ENCODE measurements around the gene GAB2.

GAB2 gene

DNA sequence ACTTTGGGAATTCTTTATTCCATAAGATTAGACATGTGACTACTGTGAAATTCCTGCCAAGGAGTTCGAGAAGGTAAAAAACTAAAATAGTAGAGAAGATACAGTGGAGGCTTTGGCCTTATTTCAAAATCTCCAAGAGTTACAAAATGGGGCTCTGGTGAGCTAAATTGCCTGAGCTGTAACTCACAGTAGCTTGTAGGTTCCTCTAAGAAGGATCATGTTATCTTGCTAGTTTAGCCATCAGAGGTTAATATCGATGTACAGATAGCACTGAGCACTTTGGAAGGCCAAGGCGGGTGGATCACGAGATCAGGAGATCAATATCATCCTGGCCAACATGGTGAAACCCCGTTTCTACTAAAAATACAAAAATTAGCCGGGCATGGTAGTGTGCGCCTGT is 147.8 kb downstream of the GAB2 start:
- Histone ChIP-seq H3K27ac (ENCODE audit: extremely low read depth, low read depth, low read length) (no peak overlapping the region), H3K9me3 (ENCODE audit: control insufficient read depth, insufficient read depth, low read depth, low read length) (no peaks in the 10 kb centered on the region), H3K4me3 (ENCODE audit: low read depth, low read length) (no peak overlapping the region), H3K36me3 (ENCODE audit: control insufficient read depth in 2 of 2, insufficient read depth in 1 of 2, low read length in 2 of 2) (no peaks in the 10 kb centered on the region), H3K4me1 (ENCODE audit: control insufficient read depth, insufficient read depth, low read length) (no peaks in the 10 kb centered on the region)
- TF ChIP-seq ZNF670 (tag by site-specific recombination; IDR thresholded peaks at IDR 0.05; ENCODE audit: low read depth) (no peak), ZBTB21 (tag by site-specific recombination; IDR thresholded peaks at IDR 0.05) (no peak), ZFP69B (tag by site-specific recombination; IDR thresholded peaks at IDR 0.05) (no peak), SP3 (tag by site-specific recombination; IDR thresholded peaks at IDR 0.05) (no peak), GLIS2 (tag by site-specific recombination; IDR thresholded peaks at IDR 0.05) (no peak), KLF10 (tag by site-specific recombination; IDR thresholded peaks at IDR 0.05) (no peak), WT1 (tag by site-specific recombination; IDR thresholded peaks at IDR 0.05) (no peak), ZNF311 (tag by site-specific recombination; IDR thresholded peaks at IDR 0.05; ENCODE audit: borderline replicate concordance) (no peak)
- TF ChIP-seq, protein P1, sequence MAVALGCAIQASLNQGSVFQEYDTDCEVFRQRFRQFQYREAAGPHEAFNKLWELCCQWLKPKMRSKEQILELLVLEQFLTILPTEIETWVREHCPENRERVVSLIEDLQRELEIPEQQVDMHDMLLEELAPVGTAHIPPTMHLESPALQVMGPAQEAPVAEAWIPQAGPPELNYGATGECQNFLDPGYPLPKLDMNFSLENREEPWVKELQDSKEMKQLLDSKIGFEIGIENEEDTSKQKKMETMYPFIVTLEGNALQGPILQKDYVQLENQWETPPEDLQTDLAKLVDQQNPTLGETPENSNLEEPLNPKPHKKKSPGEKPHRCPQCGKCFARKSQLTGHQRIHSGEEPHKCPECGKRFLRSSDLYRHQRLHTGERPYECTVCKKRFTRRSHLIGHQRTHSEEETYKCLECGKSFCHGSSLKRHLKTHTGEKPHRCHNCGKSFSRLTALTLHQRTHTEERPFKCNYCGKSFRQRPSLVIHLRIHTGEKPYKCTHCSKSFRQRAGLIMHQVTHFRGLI (tag by site-specific recombination; IDR thresholded peaks at IDR 0.05) = no peak
- POLR2A ChIA-PET = no interaction called here
- CTCF ChIA-PET = interaction anchor here (1.3 kb wide), 1 partner anchor 9 kb away, joined by 3 read pairs; no protein-coding TSS in a partner anchor

GRCh38 chr11:78268591-78269410 is 148.8 kb downstream of the GAB2 start:
- no peak for TF ChIP-seq ATF2 (tag by site-specific recombination; IDR thresholded peaks at IDR 0.05; ENCODE audit: low read depth)
- TF ChIP-seq BCL6B (tag by site-specific recombination; IDR thresholded peaks at IDR 0.05) = no peak
- TF ChIP-seq KLF1 (tag by site-specific recombination; IDR thresholded peaks at IDR 0.05) = no peak
- TF ChIP-seq GLI4 (tag by site-specific recombination; IDR thresholded peaks at IDR 0.05) = no peak
- TF ChIP-seq BCL11A (tag by site-specific recombination; IDR thresholded peaks at IDR 0.05; ENCODE audit: low read depth) = no peak
- no peak for TF ChIP-seq ZSCAN30 (tag by site-specific recombination; IDR thresholded peaks at IDR 0.05)
- no peak for TF ChIP-seq ZNF341 (tag by site-specific recombination; IDR thresholded peaks at IDR 0.05; ENCODE audit: low read depth)
- no peak for TF ChIP-seq ZNF843 (tag by site-specific recombination; IDR thresholded peaks at IDR 0.05)
- TF ChIP-seq HOXD13 (CRISPR knock-in tag; IDR thresholded peaks at IDR 0.05; ENCODE audit: borderline replicate concordance) = no peak
- no peak for TF ChIP-seq KLF9 (tag by site-specific recombination; IDR thresholded peaks at IDR 0.05; ENCODE audit: low read depth)
- no peak for TF ChIP-seq ZEB2 (tag by site-specific recombination; IDR thresholded peaks at IDR 0.05)
- no peak for TF ChIP-seq ZNF488 (tag by site-specific recombination; IDR thresholded peaks at IDR 0.05)
- no peak for TF ChIP-seq ZNF211 (tag by site-specific recombination; IDR thresholded peaks at IDR 0.05; ENCODE audit: low read depth)
- TF ChIP-seq ZNF16 (tag by site-specific recombination; IDR thresholded peaks at IDR 0.05; ENCODE audit: low read depth) = no peak
- no peak for TF ChIP-seq ZNF561 (tag by site-specific recombination; IDR thresholded peaks at IDR 0.05; ENCODE audit: borderline replicate concordance)
- H3K36me3 ChIP-seq (ENCODE audit: control insufficient read depth in 2 of 2, insufficient read depth in 1 of 2, low read length in 2 of 2) = no peaks in the 10 kb centered on the region
- H3K4me1 ChIP-seq (ENCODE audit: control insufficient read depth, insufficient read depth, low read length) = no peaks in the 10 kb centered on the region
- no peak overlapping the region for H3K27ac ChIP-seq (ENCODE audit: extremely low read depth, low read depth, low read length)
- CTCF ChIA-PET = interaction anchor here (1.3 kb wide), 1 partner anchor 8 kb away, joined by 3 read pairs; no protein-coding TSS in a partner anchor
- no peaks in the 10 kb centered on the region for H3K9me3 ChIP-seq (ENCODE audit: control insufficient read depth, insufficient read depth, low read depth, low read length)
- POLR2A ChIA-PET = interaction anchor here (0.7 kb wide), 2 partner anchors 80 to 1621 kb away, joined by 5 read pairs; partner anchors contain the start of genes KCTD21 and USP35
- no peak overlapping the region for H3K4me3 ChIP-seq (ENCODE audit: low read depth, low read length)
